Body of pancreas (tissue), 4 donors: Measurements from ENCODE around the gene CD164L2.

Experiments
- CTCF ChIP-seq, 7 experiments: fragments of 450-650 bp in 4 of 7; fragments of 200-600 bp in 3 of 7; sonication (generic) in 3 of 7; IDR thresholded peaks; one replicate each; pipeline ENCODE4 v1.5.1; 2016 to 2019; ENCODE audit warnings: antibody characterized with exemption in 7 of 7
- POLR2A ChIP-seq, 3 donors: fragments of 450-650 bp; IDR thresholded peaks; one replicate each; pipeline ENCODE4 v1.6.1; 2016; ENCODE audit warnings: antibody characterized with exemption in 3 of 3, mild to moderate bottlenecking in 2 of 3

- TF ChIP-seq CTCF (IDR thresholded peaks at IDR 0.05): no peak
- no peak for TF ChIP-seq POLR2A (IDR thresholded peaks at IDR 0.05)
Observed at GRCh38 chr1:27417713-27418112, 34.6 kb upstream of the CD164L2 start.
